Hematopoietic multipotent progenitor cell treated with erythropoietin and hydrocortisone succinate and interleukin-3 and kit ligand, for 17 days (in vitro differentiated cells): ENCODE data around the gene BCR.
"Not testable (repeated sequence)": the region's sequence is repeated elsewhere in the genome, so short reads cannot be mapped to it uniquely, and the experiment has no call there.

Experiments
- DNase-seq: peaks from one replicate; pipeline ENCODE4 v3.0.0-alpha.2; 2015; ENCODE audit warnings: low spot score

The BCR gene

DNA sequence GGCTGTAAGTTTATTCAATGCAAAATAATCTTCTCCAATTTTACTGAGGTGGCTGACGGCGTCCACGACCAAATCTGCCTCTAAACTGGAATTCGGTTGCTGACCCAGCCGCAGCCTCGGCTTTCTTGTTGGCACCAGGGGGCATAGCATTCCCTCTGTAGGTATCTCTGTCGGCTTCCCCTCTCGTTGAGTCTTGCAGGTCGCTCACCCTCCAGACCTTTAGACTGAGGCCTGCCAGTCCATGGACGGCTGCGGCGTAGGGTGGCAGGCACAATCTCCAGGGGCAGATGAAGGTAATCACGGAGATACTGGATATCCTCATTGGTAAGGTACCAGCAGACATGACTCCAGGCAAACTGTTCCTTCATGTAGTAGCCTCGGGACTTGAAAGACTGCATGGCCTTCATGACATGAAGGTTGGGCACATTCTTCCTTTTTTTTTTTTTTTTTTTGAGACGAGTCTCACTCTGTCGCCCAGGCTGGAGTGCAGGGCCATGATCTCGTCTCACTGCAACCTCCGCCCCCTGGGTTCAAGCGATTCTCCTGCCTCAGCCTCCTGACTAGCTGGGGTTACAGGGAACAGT lies 142.3 kb downstream of the BCR start:
- not testable (repeated sequence) for DNase-seq

DNA sequence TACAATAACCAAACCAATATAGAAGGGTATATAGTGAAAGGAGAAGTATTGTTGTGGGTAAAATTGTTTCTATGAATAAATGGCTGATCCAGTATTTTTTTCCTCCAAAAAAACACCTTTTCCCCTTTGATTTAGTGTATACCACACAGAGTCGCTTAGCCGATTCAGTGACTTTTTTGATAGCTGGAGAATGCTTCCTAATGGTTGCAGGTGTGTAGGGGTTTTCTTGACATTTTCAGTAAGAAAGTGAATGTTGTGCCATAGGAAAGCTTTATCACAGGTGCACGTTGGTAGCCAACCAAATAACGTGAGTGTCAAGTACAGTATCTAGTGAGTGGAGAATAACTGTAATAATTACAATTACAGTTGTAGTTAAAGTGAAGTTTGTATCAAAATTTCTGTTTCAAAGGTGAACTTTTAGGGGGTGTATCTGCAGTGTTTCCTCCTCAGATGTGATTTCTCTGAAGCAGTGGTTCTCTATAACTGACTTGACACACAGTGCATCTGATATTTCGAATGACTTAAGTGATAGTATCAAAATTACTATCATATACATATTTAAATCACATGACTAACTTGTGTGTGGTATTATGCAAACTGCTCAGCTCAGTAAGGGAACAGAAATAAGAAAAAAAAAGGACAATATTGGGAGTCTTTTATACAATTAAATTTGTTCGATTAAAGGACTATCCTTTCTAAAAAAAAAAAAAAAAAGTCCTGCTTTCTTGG lies 143.8 kb downstream of the BCR start:
- not testable (repeated sequence) for DNase-seq

DNA sequence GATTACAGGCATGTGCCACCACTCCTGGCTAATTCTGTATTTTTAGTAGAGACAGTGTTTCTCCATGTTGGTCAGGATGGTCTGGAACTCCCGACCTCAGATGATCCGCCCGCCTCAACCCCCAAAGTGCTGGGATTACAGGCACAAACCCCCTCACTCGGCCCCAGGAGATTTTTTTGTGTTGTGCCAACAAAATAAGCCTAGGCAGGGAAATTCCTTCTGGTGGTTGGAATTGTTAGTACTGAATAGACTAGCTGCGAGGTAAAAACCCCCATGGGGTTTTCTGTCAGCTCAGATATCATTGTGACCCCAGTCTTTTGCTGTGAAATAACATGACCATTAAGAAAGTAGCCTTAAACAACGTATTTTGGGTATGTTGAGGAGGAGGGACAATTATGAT lies 144.9 kb downstream of the BCR start:
- DNase-seq = no peak

DNA sequence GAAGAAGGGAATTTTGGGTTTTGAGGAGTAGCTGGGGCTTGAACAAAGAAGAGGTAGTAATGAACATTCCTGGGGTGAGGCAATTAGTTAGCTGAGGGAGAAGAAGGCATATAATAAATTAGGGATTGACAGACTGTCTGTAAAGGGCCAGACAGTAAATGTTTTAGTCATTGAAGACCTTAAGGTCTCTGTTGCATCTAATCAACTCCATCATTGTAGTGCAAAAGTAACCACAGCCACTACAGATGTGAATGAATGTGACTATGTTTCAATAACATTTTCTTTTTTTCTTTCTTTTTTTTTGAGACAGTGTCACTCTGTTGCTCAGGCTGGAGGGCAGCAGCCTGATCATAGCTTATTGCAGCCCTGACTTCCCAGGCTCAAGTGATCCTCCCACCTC lies 153.5 kb downstream of the BCR start:
- DNase-seq = not testable (repeated sequence)

DNA sequence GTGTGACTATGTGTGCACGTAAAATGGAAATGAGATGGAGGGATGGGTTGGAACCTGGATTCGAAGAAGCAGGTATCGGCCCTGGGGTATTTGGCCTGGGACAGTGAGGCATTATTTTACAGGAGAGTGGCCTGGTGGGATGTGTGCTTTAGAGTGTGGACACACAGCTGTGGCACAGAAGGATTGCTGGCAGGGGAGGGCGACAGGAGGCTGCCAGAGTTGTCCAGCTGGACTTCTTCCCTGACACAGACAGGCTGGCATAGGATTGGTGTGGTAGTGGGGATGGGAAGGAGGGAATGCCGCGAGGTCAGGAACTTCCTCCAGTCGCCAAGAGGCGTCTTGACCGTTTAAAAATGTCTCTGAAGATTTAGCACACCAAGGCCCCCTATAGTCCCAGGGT lies 157.4 kb downstream of the BCR start:
- not testable (repeated sequence) for DNase-seq

DNA sequence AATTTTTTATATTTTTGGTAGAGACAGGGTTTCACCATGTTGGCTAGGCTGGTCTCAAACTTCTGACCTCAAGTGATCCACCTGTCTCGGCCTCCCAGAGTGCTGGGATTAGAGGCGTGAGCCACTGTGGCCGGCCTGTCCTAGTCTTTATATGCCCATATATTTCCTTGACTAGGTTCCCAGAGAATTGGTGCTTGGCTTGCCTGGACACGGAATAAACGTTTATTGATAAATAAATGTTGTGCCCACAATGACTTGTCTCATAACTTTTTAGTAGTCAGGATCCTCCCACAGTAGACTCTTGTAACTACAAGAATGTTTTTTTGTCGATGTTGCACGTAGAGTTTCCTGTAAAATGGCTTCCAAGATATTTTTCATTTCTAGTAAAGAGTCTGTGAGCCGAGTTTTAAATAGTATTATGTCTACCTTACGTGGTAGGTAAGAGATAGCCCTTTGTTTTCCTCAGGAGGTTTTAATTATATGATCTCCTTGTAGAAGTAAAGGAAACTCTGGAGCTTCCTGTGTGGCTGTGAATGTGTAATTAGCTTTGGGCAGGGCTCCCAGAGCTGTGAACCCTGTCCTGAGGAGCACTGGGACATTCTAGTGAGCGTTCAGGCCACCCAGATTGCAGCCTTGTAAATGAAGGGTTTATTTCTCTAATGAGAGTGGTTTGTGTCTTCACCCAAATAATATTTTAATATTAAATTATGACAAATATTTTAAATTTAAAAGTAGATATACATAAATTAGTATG lies 161.8 kb downstream of the BCR start:
- not testable (repeated sequence) for DNase-seq

DNA sequence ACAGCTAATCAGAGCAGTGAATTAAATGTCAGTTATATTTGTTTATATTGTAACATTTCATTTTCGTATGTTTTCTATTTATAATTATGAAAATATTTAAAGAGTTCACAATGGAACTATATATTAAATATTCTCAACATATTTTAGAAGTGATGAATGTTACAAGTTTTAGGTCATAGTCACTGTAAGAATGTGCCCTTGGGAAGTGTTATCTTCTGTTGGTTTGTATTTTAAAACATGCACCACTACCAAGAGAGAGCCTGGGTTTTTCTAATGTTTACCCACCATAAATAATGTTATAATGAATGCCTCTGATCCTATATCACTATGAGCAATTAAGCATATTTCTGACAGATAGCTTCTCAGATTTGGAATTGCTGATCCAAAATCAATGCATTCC lies 171.0 kb downstream of the BCR start:
- no peak for DNase-seq

DNA sequence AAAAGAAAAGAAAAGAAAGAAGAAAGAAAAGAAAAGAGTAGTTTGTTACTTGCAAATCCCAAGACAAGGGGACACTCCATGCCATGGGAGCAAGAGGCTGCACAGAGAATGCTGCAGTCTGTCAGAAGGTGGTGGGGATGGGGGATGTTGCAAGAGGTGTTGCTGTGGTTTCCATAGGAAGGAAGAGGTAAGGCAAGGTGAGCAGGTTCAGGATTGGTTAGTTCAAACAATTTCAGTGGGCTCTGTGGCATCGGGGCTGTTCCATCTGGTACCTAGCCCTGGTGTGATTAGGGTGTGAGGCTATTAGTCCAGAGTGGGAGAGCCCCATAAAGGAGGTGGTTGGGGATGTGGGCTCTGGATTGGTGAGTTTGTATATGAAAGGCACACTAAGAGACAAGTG lies 172.7 kb downstream of the BCR start:
- no peak for DNase-seq

DNA sequence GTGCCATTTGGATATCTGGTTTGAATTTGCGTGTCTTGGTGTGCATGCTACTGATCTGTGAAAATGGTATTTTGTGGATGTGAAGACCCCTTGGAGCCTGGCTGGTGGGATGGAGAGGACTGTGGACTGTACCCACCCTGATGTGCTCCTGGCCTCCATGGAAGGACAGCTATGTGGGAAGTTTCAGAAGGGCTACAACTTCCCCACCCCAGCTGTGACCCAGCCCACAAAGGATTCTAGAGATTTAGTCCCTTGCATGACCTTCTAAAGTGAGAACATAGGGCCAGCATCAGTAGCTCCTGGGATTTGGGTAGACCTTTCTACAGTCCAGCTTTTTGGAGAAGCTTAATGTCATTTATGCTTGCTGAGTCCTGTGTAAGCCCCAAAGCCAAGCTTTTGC lies 173.4 kb downstream of the BCR start:
- DNase-seq = no peak

DNA sequence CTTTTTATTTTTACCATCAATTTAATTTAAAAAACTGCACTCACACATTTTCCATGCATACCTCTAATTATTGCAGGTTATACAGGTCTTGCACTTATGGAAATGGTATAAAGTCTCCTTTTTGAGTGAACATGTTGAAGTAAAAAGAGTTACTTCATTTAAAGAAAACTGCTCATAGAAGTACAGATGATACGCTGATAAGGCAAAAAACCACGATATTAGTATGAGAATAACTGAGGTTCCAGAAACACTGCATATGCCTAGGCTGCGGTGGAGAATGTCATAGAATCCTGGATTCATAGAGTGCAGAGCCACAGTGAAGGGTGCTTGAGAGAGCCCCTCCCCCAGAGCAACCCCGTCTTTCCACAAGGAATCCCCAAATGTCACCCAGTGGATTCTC lies 175.8 kb downstream of the BCR start:
- DNase-seq = no peak

DNA sequence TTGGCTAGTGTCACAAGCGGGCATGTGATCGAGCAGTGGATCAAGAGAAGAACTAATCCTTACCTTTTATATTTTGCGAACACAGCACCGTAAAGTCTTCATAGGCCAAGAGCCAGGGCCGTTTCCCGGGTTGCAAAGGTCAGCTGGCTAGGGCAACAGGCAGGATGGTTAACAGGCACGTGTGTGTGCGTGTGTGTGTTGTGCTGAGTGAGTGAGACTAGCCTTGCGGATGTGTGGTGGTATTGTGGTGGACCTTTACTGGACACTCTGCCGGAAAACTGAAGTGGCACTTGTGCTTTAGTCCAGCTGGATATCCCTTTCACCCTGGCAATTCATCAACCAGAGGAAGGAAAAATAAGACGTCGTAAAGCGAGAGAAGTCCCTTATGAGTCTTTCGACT lies 176.7 kb downstream of the BCR start:
- no peak for DNase-seq

DNA sequence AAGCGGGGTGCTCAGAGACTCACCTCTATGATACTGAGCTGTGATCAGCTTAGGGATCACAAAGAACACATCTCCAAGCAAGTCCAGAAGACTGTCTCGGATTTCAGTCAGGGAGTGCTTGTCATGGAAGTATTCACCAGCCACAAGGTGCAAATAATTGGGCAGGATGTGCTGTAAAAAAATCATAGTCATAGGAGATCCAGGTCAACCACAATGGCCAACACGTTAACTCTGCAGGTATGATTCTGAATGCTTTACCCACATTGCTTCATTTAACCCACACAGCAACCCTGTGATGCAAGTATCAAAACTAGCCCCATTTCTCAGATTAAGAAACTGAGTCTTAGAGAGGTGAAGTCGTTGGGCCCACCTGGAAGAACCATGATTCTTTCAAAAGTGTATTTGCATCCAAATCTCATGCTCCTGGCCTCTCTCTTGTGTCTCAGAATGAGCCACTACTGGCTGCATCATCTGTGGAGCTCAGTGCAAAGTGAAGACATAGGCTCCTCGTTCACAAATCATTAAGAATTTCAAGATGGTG lies 179.3 kb downstream of the BCR start:
- DNase-seq = no peak

DNA sequence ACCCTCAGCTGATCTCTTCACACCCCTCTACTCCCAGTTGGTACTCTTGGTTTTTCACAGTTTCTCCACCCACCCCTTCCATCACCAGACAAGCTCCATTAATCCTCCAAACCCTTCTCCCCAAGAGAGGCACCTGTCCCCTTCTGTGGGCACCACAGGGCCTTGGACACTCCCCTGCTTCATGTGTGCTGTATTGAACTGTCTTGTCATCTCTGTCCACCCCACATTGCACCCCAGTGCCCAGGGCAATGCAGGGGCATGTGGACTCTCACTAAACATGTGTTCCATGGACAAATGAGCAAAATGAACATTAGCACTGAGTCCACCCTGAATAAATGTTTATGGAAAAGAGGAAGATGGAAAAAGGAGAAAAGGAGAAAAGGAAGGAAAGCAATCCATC lies 181.4 kb downstream of the BCR start:
- DNase-seq = no peak

DNA sequence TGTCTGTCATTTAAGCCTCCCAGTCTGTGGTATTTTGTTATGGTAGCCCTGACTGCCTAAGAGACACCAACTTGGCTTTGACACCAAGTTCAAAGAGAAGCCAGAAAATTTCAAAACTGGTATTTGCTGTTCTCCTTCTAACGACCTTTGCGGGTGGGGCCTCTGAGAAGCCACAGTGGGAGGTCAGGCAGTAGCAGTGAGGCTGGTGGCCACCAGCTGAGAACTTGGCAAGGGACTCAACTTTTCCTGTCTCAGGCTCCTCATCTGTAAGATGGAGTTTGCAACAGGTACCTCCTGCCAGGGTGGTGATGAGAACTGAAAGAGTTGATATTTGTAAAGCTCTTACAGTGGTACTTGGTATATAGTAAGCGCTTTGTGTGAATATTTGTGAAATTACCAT lies 183.4 kb downstream of the BCR start:
- no peak for DNase-seq

DNA sequence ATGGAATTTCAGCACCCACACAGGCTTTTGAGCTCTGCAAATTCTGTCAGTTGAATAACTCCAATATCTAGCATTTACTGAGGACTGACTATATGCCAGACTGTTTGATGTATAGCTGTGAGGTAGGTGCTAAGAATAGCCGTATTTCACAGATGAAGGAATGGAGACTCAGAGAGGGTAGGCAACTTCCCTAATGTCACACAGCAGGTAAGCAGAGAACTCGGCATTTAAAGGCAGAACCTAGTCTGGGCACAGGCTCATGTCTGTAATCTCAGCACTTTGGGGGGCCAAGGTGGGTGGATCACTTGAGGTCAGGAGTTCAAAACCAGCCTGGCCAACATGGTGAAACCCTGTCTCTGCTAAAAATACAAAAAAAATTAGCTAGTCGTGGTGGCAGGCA lies 184.1 kb downstream of the BCR start:
- DNase-seq = no peak

DNA sequence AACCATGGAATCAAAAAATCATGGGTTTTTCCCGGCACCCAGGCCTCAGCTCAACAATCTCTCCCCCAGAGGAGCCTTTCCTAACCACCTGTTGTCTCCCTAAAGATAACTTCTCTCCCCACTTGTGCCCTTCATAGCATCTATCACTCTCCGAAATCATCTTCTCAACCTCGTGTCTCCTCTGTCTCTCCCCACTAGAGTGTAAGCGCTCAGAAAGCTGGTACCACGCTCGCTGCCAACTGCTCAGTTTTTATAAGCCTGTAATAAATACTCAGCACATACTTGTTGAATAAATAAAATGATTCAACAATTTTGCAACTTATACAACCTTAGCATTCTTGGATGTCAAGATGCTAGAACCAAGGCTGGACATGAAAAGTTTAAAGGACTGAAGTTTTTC lies 185.2 kb downstream of the BCR start:
- no peak for DNase-seq

DNA sequence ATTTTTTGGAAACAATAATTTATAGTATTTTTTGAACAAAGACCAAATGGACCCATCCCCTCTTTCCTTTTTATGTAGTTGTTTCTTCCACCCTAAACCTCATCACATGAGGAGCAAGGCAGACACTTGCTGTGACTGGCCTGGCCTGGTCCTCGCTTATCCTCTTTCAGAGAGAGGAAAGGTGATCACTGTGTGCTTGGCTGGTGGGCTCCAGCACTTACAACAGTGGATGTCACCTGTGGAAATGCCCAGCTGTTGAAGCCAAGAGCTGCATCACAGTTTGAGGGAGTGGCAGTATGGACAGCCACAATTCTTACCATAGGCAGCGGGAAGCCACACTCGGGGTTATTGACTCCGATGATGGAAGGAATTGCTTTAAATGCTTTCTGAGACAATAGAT lies 185.7 kb downstream of the BCR start:
- no peak for DNase-seq

DNA sequence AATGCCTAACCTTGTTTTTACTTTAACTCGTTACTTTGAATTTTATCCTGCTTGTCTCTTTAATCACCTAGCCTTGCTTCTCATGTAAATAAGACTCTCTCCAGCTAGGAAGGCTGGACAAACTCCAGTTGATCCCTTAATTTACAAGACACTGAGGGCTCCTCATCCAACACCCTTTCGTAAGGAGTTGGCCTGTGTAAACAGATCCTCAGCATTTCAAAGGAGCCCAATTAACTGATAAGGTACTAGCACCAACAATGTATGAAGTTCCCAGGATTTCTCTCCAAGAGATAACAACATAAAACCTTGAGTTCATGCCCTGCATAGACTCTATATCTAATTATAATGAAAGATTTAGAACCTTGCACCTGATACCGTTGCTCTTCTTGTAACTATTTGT lies 186.9 kb downstream of the BCR start:
- not testable (repeated sequence) for DNase-seq
